H1 (cell line): Measurements from ENCODE around the gene SLC7A5.
"Not testable (repeated sequence)": the region's sequence is repeated elsewhere in the genome, so short reads cannot be mapped to it uniquely, and the experiment has no call there.

Experiments used
- CHD1 ChIP-seq: IDR thresholded peaks from 2 replicates; pipeline ENCODE4 v1.6.1; 2012; ENCODE audit warnings: low read depth, low read length, improper control_type of control experiment
- EGR1 ChIP-seq: IDR thresholded peaks from 2 replicates; pipeline ENCODE4 v1.6.1; 2011; ENCODE audit warnings: low read depth, low read length, borderline replicate concordance
- GTF2F1 ChIP-seq: IDR thresholded peaks from 2 replicates; pipeline ENCODE4 v1.6.1; 2012; ENCODE audit warnings: low read depth, low read length, improper control_type of control experiment, borderline replicate concordance
- KDM1A ChIP-seq: fragments of 200-600, 300-600 bp; sonication (generic); IDR thresholded peaks from 2 replicates; pipeline ENCODE4 v1.7.1; 2016; ENCODE audit warnings: mild to moderate bottlenecking, low read length, borderline replicate concordance
- NRF1 ChIP-seq: IDR thresholded peaks from 2 replicates; pipeline ENCODE4 v1.6.1; 2011; ENCODE audit warnings: mild to moderate bottlenecking, low read depth, low read length, improper control_type of control experiment
- POLR2A ChIP-seq, 2 experiments: IDR thresholded peaks; 1 replicate in 1 of 2; 2 replicates in 1 of 2; pipeline ENCODE4 v1.6.1; 2011; ENCODE audit warnings: low read depth in 2 of 2, low read length in 2 of 2, mild to moderate bottlenecking in 2 of 2; ENCODE audit errors: control extremely low read depth in 1 of 2
- POLR2AphosphoS5 ChIP-seq: IDR thresholded peaks from 2 replicates; pipeline ENCODE4 v1.6.1; 2011; ENCODE audit warnings: low read depth, low read length
- SIRT6 ChIP-seq: IDR thresholded peaks from one replicate; pipeline ENCODE4 v1.7.1; 2012; ENCODE audit warnings: low read length, inconsistent platforms
- YY1 ChIP-seq: IDR thresholded peaks from 2 replicates; pipeline ENCODE4 v1.6.1; 2011; ENCODE audit warnings: low read depth, mild to moderate bottlenecking, low read length
- ZNF274 ChIP-seq: IDR thresholded peaks from 2 replicates; pipeline ENCODE4 v1.7.0; 2012; ENCODE audit warnings: low read length, borderline replicate concordance; ENCODE audit errors: extremely low read depth
- TF ChIP-seq, protein P1 (sequence below), 3 experiments: IDR thresholded peaks; 1 replicate in 2 of 3; 2 replicates in 1 of 3; pipeline versions ENCODE4 v1.5.1 to v1.6.1; 2011; ENCODE audit warnings: low read length in 3 of 3, mild to moderate bottlenecking in 3 of 3, inconsistent platforms in 2 of 3, low read depth in 1 of 3, moderate library complexity in 1 of 3; ENCODE audit not compliant: insufficient read depth in 1 of 3; ENCODE audit errors: control extremely low read depth in 1 of 3

GRCh38 chr16:87887931-87888330 is 18.6 kb upstream of the SLC7A5 start:
- TF ChIP-seq CHD1; SIRT6; POLR2AphosphoS5; YY1; POLR2A (IDR thresholded peaks at IDR 0.05; ENCODE audit: control extremely low read depth in 1 of 2, low read depth in 2 of 2, low read length in 2 of 2); GTF2F1; KDM1A; NRF1; EGR1; ZNF274: not testable (repeated sequence)
- TF ChIP-seq, protein P1, sequence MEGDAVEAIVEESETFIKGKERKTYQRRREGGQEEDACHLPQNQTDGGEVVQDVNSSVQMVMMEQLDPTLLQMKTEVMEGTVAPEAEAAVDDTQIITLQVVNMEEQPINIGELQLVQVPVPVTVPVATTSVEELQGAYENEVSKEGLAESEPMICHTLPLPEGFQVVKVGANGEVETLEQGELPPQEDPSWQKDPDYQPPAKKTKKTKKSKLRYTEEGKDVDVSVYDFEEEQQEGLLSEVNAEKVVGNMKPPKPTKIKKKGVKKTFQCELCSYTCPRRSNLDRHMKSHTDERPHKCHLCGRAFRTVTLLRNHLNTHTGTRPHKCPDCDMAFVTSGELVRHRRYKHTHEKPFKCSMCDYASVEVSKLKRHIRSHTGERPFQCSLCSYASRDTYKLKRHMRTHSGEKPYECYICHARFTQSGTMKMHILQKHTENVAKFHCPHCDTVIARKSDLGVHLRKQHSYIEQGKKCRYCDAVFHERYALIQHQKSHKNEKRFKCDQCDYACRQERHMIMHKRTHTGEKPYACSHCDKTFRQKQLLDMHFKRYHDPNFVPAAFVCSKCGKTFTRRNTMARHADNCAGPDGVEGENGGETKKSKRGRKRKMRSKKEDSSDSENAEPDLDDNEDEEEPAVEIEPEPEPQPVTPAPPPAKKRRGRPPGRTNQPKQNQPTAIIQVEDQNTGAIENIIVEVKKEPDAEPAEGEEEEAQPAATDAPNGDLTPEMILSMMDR (IDR thresholded peaks at IDR 0.05; ENCODE audit: control extremely low read depth in 1 of 3, insufficient read depth in 1 of 3, low read depth in 1 of 3, low read length in 3 of 3), result not testable (repeated sequence)
